Neural progenitor cell (in vitro differentiated cells): ENCODE measurements around the gene SSR3. TPM values are rescaled to one million over a fixed set of nuclear protein-coding genes. Genes with fewer than 3 reads are reported as not detected.

Experiments used
- DNase-seq: peaks from one replicate; pipeline ENCODE4 v3.0.0-alpha.2; 2016; ENCODE audit warnings: low spot score
- H2AFZ ChIP-seq: fragments of 200-600 bp; sonication (generic); replicated peaks from 2 replicates; pipeline ENCODE4 v1.6.1; 2016; ENCODE audit warnings: antibody characterized with exemption
- H3F3A ChIP-seq: fragments of 200-600 bp; sonication (generic); 2 replicates; pipeline ENCODE4 v1.6.1; 2016; ENCODE audit warnings: antibody characterized with exemption, low read depth
- H3K27ac ChIP-seq: fragments of 200-600 bp; sonication (generic); 2 replicates; pipeline ENCODE4 v1.5.1; 2016; ENCODE audit warnings: mild to moderate bottlenecking
- H3K27me3 ChIP-seq: fragments of 200-600 bp; sonication (generic); 2 replicates; pipeline ENCODE4 v1.6.1; 2016; ENCODE audit warnings: mild to moderate bottlenecking, moderate library complexity
- H3K36me3 ChIP-seq: fragments of 200-600 bp; sonication (generic); 2 replicates; pipeline ENCODE4 v1.5.1; 2016
- H3K4me1 ChIP-seq: fragments of 200-600 bp; sonication (generic); 2 replicates; pipeline ENCODE4 v1.6.1; 2016; ENCODE audit warnings: mixed run types
- H3K4me2 ChIP-seq: fragments of 200-600 bp; sonication (generic); 2 replicates; pipeline ENCODE4 v1.6.1; 2016
- H3K4me3 ChIP-seq: fragments of 200-600 bp; sonication (generic); 2 replicates; pipeline ENCODE4 v1.5.1; 2016
- H3K79me2 ChIP-seq: fragments of 200-600 bp; sonication (generic); 2 replicates; pipeline ENCODE4 v1.6.1; 2016; ENCODE audit warnings: low read depth
- H3K9ac ChIP-seq: fragments of 200-600 bp; sonication (generic); 2 replicates; pipeline ENCODE4 v1.6.1; 2016
- H3K9me3 ChIP-seq: fragments of 200-600 bp; sonication (generic); 2 replicates; pipeline ENCODE4 v1.5.1; 2016; ENCODE audit warnings: low read depth
- H4K20me1 ChIP-seq: fragments of 200-600 bp; sonication (generic); 2 replicates; pipeline ENCODE4 v1.6.1; 2016; ENCODE audit warnings: low read depth
- H3K27ac Mint-ChIP-seq: 3 replicates; pipeline ENCODE4 v1.8.0; 2021; ENCODE audit warnings: mixed read lengths
- H3K27me3 Mint-ChIP-seq: 2 replicates; pipeline ENCODE4 v1.8.0; 2022; ENCODE audit warnings: low read depth, mild to moderate bottlenecking, inconsistent platforms, moderate library complexity, mixed read lengths; ENCODE audit not compliant: insufficient read depth
- H3K36me3 Mint-ChIP-seq: 3 replicates; pipeline ENCODE4 v1.8.0; 2021; ENCODE audit warnings: mixed read lengths
- H3K4me1 Mint-ChIP-seq: 3 replicates; pipeline ENCODE4 v1.8.0; 2021; ENCODE audit warnings: mixed read lengths
- H3K4me3 Mint-ChIP-seq: 3 replicates; pipeline ENCODE4 v1.8.0; 2021; ENCODE audit warnings: mild to moderate bottlenecking, moderate library complexity, mixed read lengths
- H3K9me3 Mint-ChIP-seq: 3 replicates; pipeline ENCODE4 v1.8.0; 2020; ENCODE audit warnings: mixed read lengths
- EZH2 ChIP-seq: fragments of 200-600 bp; sonication (generic); IDR thresholded peaks from 2 replicates; pipeline ENCODE4 v1.6.1; 2017; ENCODE audit warnings: antibody characterized with exemption, mild to moderate bottlenecking, moderate library complexity
- EZH2phosphoT487 ChIP-seq: fragments of 200-600 bp; sonication (generic); IDR thresholded peaks from 2 replicates; pipeline ENCODE4 v1.6.1; 2017; ENCODE audit warnings: antibody characterized with exemption
- total RNA-seq: library from RNA; depleted of rRNA; stranded (reverse); fragments of >200 nt; gene quantifications from 2 replicates; pipeline ENCODE4 v1.2.3, GENCODE V29; 2015; ENCODE audit warnings: low replicate concordance
- TF ChIP-seq, protein P1 (sequence below): fragments of 200-600 bp; sonication (generic); IDR thresholded peaks from 2 replicates; pipeline ENCODE4 v1.5.1; 2017; ENCODE audit warnings: antibody characterized with exemption, mild to moderate bottlenecking

SSR3 gene
- total RNA-seq, 1 donor from 2014 or later: 142 TPM

DNA sequence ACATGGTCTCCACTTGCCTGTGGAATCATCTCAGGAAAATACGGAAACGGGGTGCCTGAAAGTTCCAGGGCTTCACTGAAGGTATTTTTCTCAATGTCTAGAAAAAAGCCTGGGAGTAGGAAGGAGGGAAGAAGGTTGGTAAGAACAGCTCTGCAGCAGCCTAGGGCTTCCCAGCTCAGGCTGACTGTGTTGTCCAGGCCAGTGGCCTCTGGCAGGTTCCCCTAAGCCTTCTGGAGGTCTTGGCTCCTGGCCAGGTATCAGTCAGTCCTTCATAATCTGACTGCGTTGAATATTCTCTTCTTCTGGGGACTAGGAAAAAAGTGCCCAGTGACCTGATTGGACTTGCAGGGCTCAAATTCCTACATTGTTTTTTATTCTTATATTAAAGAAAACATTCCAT lies 38.6 kb downstream of the SSR3 start:
- no peaks in the 10 kb centered on the region for H3K36me3 ChIP-seq

GRCh38 chr3:156513619-156514018 lies 41.3 kb downstream of the SSR3 start:
- H3K4me1 ChIP-seq: no peaks in the 10 kb centered on the region
- H3K79me2 ChIP-seq: no peaks in the 10 kb centered on the region
- Mint-ChIP-seq H3K9me3 (no peaks in the 10 kb centered on the region), H3K4me1 (peaks cover 2% of the 10 kb centered on the region), H3K27me3 (peaks cover 3% of the 10 kb centered on the region), H3K36me3 (no peaks in the 10 kb centered on the region), H3K27ac (no peak overlapping the region), H3K4me3 (no peak overlapping the region)
- H3K27me3 ChIP-seq: no peaks in the 10 kb centered on the region
- no peak overlapping the region for H3K27ac ChIP-seq
- no peak overlapping the region for H3K4me3 ChIP-seq
- H3K36me3 ChIP-seq: no peaks in the 10 kb centered on the region
- H3K9ac ChIP-seq: no peak overlapping the region
- H3K9me3 ChIP-seq: no peaks in the 10 kb centered on the region
- no peaks in the 10 kb centered on the region for H3F3A ChIP-seq
- H2AFZ ChIP-seq: no peak overlapping the region
- DNase-seq: no peak
- H4K20me1 ChIP-seq: no peaks in the 10 kb centered on the region
- TF ChIP-seq, protein P1, sequence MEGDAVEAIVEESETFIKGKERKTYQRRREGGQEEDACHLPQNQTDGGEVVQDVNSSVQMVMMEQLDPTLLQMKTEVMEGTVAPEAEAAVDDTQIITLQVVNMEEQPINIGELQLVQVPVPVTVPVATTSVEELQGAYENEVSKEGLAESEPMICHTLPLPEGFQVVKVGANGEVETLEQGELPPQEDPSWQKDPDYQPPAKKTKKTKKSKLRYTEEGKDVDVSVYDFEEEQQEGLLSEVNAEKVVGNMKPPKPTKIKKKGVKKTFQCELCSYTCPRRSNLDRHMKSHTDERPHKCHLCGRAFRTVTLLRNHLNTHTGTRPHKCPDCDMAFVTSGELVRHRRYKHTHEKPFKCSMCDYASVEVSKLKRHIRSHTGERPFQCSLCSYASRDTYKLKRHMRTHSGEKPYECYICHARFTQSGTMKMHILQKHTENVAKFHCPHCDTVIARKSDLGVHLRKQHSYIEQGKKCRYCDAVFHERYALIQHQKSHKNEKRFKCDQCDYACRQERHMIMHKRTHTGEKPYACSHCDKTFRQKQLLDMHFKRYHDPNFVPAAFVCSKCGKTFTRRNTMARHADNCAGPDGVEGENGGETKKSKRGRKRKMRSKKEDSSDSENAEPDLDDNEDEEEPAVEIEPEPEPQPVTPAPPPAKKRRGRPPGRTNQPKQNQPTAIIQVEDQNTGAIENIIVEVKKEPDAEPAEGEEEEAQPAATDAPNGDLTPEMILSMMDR: no peak
- TF ChIP-seq EZH2phosphoT487: no peak
- TF ChIP-seq EZH2: no peak
- no peak overlapping the region for H3K4me2 ChIP-seq

More for the DNA sequence above, 38.6 kb downstream of the SSR3 start:
- Histone ChIP-seq H3K79me2 (no peaks in the 10 kb centered on the region), H4K20me1 (no peaks in the 10 kb centered on the region), H3K4me3 (no peak overlapping the region), H3K27ac (no peak overlapping the region), H3K9ac (no peak overlapping the region), H3K27me3 (no peaks in the 10 kb centered on the region), H3K4me1 (no peaks in the 10 kb centered on the region), H3K4me2 (no peak overlapping the region), H2AFZ (no peak overlapping the region), H3K9me3 (no peaks in the 10 kb centered on the region), H3F3A (no peaks in the 10 kb centered on the region)
- TF ChIP-seq, protein P1: no peak
- no peak for TF ChIP-seq EZH2
- TF ChIP-seq EZH2phosphoT487: no peak
- H3K4me3 Mint-ChIP-seq: no peak overlapping the region
- H3K36me3 Mint-ChIP-seq: no peaks in the 10 kb centered on the region
- no peaks in the 10 kb centered on the region for H3K9me3 Mint-ChIP-seq
- H3K4me1 Mint-ChIP-seq: peaks cover 2% of the 10 kb centered on the region
- H3K27me3 Mint-ChIP-seq: no peaks in the 10 kb centered on the region
- no peak for DNase-seq
- H3K27ac Mint-ChIP-seq: no peak overlapping the region

GRCh38 chr3:156511987-156512677 lies 42.8 kb downstream of the SSR3 start:
- TF ChIP-seq, protein P1: no peak
- no peak for TF ChIP-seq EZH2phosphoT487
- TF ChIP-seq EZH2: no peak
- Histone ChIP-seq H3K27me3 (no peaks in the 10 kb centered on the region), H3K4me3 (no peak overlapping the region), H4K20me1 (no peaks in the 10 kb centered on the region), H3K4me1 (no peaks in the 10 kb centered on the region), H3K4me2 (no peak overlapping the region), H3K27ac (no peak overlapping the region), H3K79me2 (no peaks in the 10 kb centered on the region), H2AFZ (no peak overlapping the region), H3K36me3 (no peaks in the 10 kb centered on the region), H3K9ac (no peak overlapping the region), H3K9me3 (no peaks in the 10 kb centered on the region), H3F3A (no peaks in the 10 kb centered on the region)
- Mint-ChIP-seq H3K27me3 (peaks cover 3% of the 10 kb centered on the region), H3K36me3 (no peaks in the 10 kb centered on the region), H3K9me3 (no peaks in the 10 kb centered on the region), H3K4me1 (peaks cover 2% of the 10 kb centered on the region), H3K4me3 (no peak overlapping the region), H3K27ac (no peak overlapping the region)
- no peak for DNase-seq
